WI38 (cell line): ENCODE data around the gene SYTL1.

Experiments used
- H3K4me3 ChIP-seq: 2 replicates; pipeline ENCODE4 v1.5.1; 2011; ENCODE audit warnings: low read depth, mild to moderate bottlenecking, control low read depth, low read length
- TF ChIP-seq, protein P1 (sequence below): IDR thresholded peaks from 2 replicates; pipeline ENCODE4 v1.5.1; 2012; ENCODE audit warnings: low read depth, mild to moderate bottlenecking, control low read depth, low read length

SYTL1 gene, protein sequence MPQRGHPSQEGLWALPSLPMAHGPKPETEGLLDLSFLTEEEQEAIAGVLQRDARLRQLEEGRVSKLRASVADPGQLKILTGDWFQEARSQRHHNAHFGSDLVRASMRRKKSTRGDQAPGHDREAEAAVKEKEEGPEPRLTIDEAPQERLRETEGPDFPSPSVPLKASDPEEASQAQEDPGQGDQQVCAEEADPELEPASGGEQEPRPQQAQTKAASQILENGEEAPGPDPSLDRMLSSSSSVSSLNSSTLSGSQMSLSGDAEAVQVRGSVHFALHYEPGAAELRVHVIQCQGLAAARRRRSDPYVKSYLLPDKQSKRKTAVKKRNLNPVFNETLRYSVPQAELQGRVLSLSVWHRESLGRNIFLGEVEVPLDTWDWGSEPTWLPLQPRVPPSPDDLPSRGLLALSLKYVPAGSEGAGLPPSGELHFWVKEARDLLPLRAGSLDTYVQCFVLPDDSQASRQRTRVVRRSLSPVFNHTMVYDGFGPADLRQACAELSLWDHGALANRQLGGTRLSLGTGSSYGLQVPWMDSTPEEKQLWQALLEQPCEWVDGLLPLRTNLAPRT

DNA sequence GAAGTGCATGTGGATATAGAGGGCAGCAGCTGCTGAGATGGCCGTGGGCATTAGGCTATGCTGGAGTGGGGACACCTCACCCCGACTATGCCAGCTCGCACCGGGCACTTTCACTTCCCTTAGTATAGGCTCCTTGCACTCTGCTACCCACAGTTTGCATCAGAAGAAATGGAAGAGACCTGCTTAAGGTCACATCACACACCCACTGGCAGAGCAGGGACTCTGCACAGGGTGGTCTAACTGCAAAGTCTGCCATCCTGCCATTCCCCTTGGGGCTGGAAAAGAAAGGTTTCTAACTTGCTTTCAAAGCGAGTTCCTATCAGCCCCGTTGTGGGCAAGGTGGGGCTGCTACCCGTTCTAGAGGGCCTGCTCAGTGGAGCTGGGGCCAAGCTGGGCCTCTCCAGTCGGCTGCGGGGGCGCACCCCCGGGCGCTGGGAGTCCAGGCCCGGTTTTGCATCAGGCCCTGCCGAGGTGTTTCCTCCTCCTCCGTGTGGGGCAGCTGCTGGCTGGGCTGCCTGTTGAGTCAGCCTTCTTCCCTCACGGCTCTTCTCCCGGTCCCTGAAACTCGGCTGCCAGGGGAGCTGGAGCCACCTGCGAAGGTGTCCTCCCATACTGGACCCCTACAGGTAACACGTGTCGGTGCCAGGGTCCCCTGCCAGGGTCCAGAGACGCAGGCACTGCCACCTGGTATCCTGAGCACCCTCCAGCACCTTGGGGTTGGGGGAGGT is at the start of gene SYTL1:
Gene SYTL1 (plus strand): TSS at position 498 of the 728 bp plus-strand sequence. CDS start 3,313 bp downstream, outside the sequence.
- H3K4me3 ChIP-seq, result no peak within 1 kb of the TSS
- TF ChIP-seq, protein P1, sequence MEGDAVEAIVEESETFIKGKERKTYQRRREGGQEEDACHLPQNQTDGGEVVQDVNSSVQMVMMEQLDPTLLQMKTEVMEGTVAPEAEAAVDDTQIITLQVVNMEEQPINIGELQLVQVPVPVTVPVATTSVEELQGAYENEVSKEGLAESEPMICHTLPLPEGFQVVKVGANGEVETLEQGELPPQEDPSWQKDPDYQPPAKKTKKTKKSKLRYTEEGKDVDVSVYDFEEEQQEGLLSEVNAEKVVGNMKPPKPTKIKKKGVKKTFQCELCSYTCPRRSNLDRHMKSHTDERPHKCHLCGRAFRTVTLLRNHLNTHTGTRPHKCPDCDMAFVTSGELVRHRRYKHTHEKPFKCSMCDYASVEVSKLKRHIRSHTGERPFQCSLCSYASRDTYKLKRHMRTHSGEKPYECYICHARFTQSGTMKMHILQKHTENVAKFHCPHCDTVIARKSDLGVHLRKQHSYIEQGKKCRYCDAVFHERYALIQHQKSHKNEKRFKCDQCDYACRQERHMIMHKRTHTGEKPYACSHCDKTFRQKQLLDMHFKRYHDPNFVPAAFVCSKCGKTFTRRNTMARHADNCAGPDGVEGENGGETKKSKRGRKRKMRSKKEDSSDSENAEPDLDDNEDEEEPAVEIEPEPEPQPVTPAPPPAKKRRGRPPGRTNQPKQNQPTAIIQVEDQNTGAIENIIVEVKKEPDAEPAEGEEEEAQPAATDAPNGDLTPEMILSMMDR, result no peak

DNA sequence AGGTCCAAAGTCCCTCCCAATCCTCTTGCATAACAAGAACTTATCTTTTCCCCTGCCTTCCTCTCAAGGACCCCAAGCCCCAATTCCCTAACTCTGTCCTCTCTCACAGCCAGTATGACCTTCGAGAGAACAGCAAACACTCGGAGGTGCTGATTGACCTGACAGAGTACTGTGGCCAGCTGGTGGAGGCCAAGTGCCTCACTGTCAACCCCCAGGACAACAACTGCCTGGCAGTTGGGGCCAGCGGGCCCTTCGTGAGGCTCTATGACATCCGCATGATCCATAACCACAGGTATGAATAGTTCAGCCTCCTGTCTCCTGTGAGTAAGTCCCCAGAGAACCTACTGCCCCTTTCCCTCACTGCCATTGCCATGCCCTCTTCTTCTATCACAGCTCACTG is 49.7 kb upstream of the SYTL1 start:
- TF ChIP-seq, protein P1, result no peak
- H3K4me3 ChIP-seq, result no peak overlapping the region

DNA sequence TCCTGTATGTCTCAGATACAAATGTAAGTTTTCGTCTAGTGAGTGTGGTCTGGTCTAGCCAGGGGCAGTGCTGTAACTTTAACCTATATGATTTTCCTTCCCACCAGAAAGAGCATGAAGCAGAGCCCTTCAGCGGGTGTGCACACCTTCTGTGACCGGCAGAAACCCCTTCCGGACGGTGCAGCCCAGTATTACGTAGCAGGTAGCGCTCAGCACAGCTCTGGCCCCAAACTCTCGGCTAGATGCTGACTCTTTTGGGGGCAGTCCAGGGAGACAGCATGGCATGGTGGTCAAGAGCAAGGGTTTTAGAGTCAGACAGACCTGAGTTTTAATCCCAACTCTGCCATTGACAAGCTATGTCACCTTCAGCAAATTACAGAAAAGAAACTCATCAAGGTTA is 47.9 kb upstream of the SYTL1 start:
- H3K4me3 ChIP-seq, result no peak overlapping the region
- TF ChIP-seq, protein P1, result no peak

DNA sequence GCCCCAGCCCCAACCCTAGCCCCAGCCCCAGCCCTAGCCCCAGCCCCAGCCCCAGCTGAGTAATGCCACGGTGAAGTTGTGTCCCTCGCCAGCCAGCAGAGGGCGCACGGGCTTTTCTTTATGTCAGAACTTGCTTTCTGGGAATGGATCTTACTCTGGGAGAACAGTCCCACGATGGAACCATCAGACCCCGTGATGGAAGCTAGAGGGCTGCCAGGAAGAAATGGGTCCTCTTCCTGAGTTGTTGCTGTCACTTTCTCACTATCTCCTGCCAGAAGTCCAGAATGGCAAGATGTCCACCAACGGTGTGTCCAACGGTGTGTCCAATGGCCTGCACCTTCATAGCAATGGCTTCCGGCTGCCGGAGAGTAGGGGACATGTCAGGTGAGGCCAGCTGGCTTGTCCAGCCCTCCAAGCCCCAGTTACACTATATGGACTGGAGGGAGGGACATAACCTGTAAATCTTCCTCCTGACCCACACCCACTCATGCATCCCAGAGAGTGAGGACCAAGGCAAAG is 45.0 kb upstream of the SYTL1 start:
- H3K4me3 ChIP-seq, result no peak overlapping the region
- TF ChIP-seq, protein P1, result peak; percentile 65

DNA sequence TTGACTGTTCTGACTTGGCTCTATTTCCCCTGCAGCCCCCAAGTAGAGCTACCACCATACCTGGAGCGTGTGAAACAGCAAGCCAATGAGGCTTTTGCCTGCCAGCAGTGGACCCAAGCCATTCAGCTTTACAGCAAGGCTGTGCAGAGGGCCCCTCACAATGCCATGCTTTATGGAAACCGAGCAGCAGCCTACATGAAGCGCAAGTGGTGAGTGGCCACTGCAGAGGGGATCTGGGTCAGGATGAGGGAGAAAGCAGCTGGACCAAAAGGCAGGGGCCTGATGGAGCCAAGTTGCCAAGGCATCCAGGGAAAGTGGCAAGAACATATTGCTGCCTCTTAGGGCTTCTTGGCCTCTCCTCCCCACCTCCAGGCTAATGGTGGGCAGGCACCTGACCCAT is 43.9 kb upstream of the SYTL1 start:
- no peak overlapping the region for H3K4me3 ChIP-seq
- TF ChIP-seq, protein P1, result no peak

DNA sequence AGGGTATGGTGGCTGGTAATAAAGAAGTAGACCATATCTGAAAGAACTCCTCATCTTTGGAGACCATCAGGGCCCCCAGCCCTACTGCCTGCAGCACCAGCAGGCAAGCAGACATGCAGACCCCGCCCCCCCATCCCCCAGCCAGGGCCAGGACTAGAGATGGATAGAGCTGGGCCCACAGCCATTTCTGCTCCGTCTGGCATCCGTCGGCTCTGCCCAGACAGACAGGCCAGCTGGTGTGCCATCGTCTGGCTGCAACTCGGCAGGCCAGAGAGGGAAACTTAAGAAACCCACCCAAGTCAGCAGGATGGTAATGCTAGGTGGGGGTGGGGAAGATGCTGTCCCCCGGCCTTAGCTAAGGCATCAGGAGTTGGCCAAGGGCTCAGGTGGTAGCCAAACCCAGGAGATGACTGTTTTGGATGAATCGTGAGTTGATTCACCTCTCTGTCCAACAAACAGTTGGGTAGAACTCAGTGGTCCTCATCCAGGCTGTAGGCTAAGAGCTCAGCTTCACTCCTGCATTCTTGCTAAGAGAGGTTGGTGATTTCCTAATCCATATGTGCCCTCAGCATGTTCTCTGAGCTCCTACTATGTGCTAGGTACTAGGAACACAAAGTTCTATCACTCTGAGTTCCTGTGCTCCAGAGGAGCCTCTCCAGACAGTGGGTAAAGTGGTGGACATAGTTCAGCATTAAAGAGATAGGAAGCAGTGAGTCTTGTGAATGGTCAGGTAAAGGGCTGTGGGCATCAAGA is 43.0 kb upstream of the SYTL1 start:
- TF ChIP-seq, protein P1, result no peak
- no peak overlapping the region for H3K4me3 ChIP-seq
